Liver (tissue), 9 donors: ENCODE measurements around the gene R3HDML. TPM values are rescaled to one million over a fixed set of nuclear protein-coding genes. Genes with fewer than 3 reads are reported as not detected.
A peak's percentile ranks its signal among the peaks of the same experiment; 100 is the strongest.

Source experiments
- DNase-seq: peaks from one replicate; pipeline ENCODE4 v3.0.0-alpha.2; 2017; ENCODE audit warnings: low spot score
- H3K27ac ChIP-seq, 2 donors: one replicate each; pipeline ENCODE4 v1.7.0; 2013; ENCODE audit warnings: inconsistent platforms in 2 of 2, low read length in 2 of 2, control low read depth in 1 of 2, low read depth in 1 of 2, mild to moderate bottlenecking in 1 of 2
- H3K27me3 ChIP-seq, 4 donors: one replicate each; pipeline versions ENCODE4 v1.6.1 to v1.7.0; 2013; ENCODE audit warnings: low read length in 3 of 4, inconsistent platforms in 1 of 4, mild to moderate bottlenecking in 1 of 4, moderate library complexity in 1 of 4; ENCODE audit not compliant: control insufficient read depth in 4 of 4, insufficient read depth in 4 of 4
- H3K36me3 ChIP-seq, 4 donors: one replicate each; pipeline versions ENCODE4 v1.6.1 to v1.7.0; 2013; ENCODE audit warnings: low read length in 3 of 4, mild to moderate bottlenecking in 3 of 4, low read depth in 1 of 4, moderate library complexity in 1 of 4; ENCODE audit not compliant: control insufficient read depth in 4 of 4, insufficient read depth in 3 of 4
- H3K4me1 ChIP-seq, 4 donors: one replicate each; pipeline versions ENCODE4 v1.6.1 to v1.7.0; 2013; ENCODE audit warnings: low read length in 3 of 4, mild to moderate bottlenecking in 3 of 4, moderate library complexity in 1 of 4; ENCODE audit not compliant: control insufficient read depth in 4 of 4, insufficient read depth in 4 of 4
- H3K4me3 ChIP-seq, 3 donors: one replicate each; pipeline versions ENCODE4 v1.6.1 to v1.7.0; 2013; ENCODE audit warnings: low read length in 3 of 3, control low read depth in 1 of 3, low read depth in 1 of 3, mild to moderate bottlenecking in 1 of 3
- H3K9ac ChIP-seq, 2 donors: one replicate each; pipeline ENCODE4 v1.7.0; 2013; ENCODE audit warnings: low read length in 2 of 2, mild to moderate bottlenecking in 2 of 2, moderate library complexity in 2 of 2, control low read depth in 1 of 2, low read depth in 1 of 2
- H3K9me3 ChIP-seq, 4 donors: one replicate each; pipeline versions ENCODE4 v1.6.1 to v1.7.0; 2013; ENCODE audit warnings: low read length in 3 of 4; ENCODE audit not compliant: control insufficient read depth in 4 of 4
- EGR1 ChIP-seq, 2 donors: IDR thresholded peaks; 2 replicates each; pipeline ENCODE4 v1.6.1; 2016 to 2018; ENCODE audit warnings: antibody characterized with exemption in 2 of 2, low read depth in 2 of 2
- FOXA1 ChIP-seq: IDR thresholded peaks from 2 replicates; pipeline ENCODE4 v1.6.1; 2016; ENCODE audit warnings: antibody characterized with exemption
- FOXA2 ChIP-seq: IDR thresholded peaks from 2 replicates; pipeline ENCODE4 v1.6.1; 2016; ENCODE audit warnings: antibody characterized with exemption
- GABPA ChIP-seq, 2 donors: IDR thresholded peaks in 1 of 2; conservative IDR thresholded peaks in 1 of 2; 2 replicates each; pipeline ENCODE4 v1.6.1; 2016; ENCODE audit warnings: antibody characterized with exemption in 2 of 2, mild to moderate bottlenecking in 1 of 2, moderate library complexity in 1 of 2
- HNF4A ChIP-seq, 2 donors: conservative IDR thresholded peaks; 2 replicates each; pipeline ENCODE4 v1.6.1; 2016; ENCODE audit warnings: antibody characterized with exemption in 2 of 2, mild to moderate bottlenecking in 2 of 2
- HNF4G ChIP-seq: IDR thresholded peaks from 2 replicates; pipeline ENCODE4 v1.6.1; 2016; ENCODE audit warnings: antibody characterized with exemption
- JUND ChIP-seq, 2 donors: IDR thresholded peaks; 2 replicates each; pipeline ENCODE4 v1.6.1; 2016; ENCODE audit warnings: antibody characterized with exemption in 2 of 2
- NR2F2 ChIP-seq: IDR thresholded peaks from 2 replicates; pipeline ENCODE4 v1.6.1; 2016; ENCODE audit warnings: antibody characterized with exemption
- RAD21 ChIP-seq, 2 donors: IDR thresholded peaks; 2 replicates each; pipeline ENCODE4 v1.6.1; 2016; ENCODE audit warnings: antibody characterized with exemption in 2 of 2, mild to moderate bottlenecking in 2 of 2
- RXRA ChIP-seq, 2 donors: IDR thresholded peaks; 2 replicates each; pipeline ENCODE4 v1.6.1; 2017 to 2018; ENCODE audit warnings: antibody characterized with exemption in 2 of 2, mild to moderate bottlenecking in 1 of 2
- SP1 ChIP-seq: IDR thresholded peaks from 2 replicates; pipeline ENCODE4 v1.6.1; 2018; ENCODE audit warnings: antibody characterized with exemption, mild to moderate bottlenecking
- TAF1 ChIP-seq: conservative IDR thresholded peaks from 2 replicates; pipeline ENCODE4 v1.6.1; 2016; ENCODE audit warnings: antibody characterized with exemption, mild to moderate bottlenecking
- YY1 ChIP-seq: IDR thresholded peaks from 2 replicates; pipeline ENCODE4 v1.6.1; 2016; ENCODE audit warnings: antibody characterized with exemption, mild to moderate bottlenecking
- WGBS: extraction: QIAGEN DNeasy Blood & Tissue Kit; methylation state at CpG from one replicate; pipeline ENCODE4 v1.1.7; 2013; 5-methylcytosine and 5-hydroxymethylcytosine counted together
- polyA plus RNA-seq, 2 donors: library from polyadenylated mRNA; stranded (reverse) in 1 of 2; unstranded in 1 of 2; fragments of 200-250 nt in 1 of 2; fragments of >200 nt in 1 of 2; fragmentation: Nextera tagmentation in 1 of 2; extraction: Ambion mirVana in 1 of 2; gene quantifications; one replicate each; pipeline versions ENCODE4 v1.2.1 to v1.2.3, GENCODE V29; 2013 to 2015
- total RNA-seq, 2 donors: library from RNA; depleted of rRNA; stranded (reverse); fragments of >200 nt; gene quantifications; one replicate each; pipeline ENCODE4 v1.2.3, GENCODE V29; 2014
- TF ChIP-seq, protein P1 (sequence below): IDR thresholded peaks from 2 replicates; pipeline ENCODE4 v1.6.1; 2016; ENCODE audit warnings: antibody characterized with exemption
- TF ChIP-seq, protein P2 (sequence below): fragments of 150-350 bp; IDR thresholded peaks from 2 replicates; pipeline ENCODE4 v1.5.1; 2017; ENCODE audit warnings: improper control_type of control experiment, low read depth, low read length; ENCODE audit not compliant: missing input control
- TF ChIP-seq, protein P3 (sequence below): IDR thresholded peaks from 2 replicates; pipeline ENCODE4 v1.6.1; 2016; ENCODE audit warnings: antibody characterized with exemption, mild to moderate bottlenecking
- TF ChIP-seq, protein P4 (sequence below): IDR thresholded peaks from 2 replicates; pipeline ENCODE4 v1.6.1; 2016; ENCODE audit warnings: antibody characterized with exemption
- TF ChIP-seq, protein P5 (sequence below): IDR thresholded peaks from 2 replicates; pipeline ENCODE4 v1.6.1; 2016; ENCODE audit warnings: antibody characterized with exemption
- donor health status: healthy.
- donor health status: healthy.
- donor health status: healthy.
- donor health status: healthy.
- donor health status: healthy.

The R3HDML gene
- total and polyA plus RNA-seq, 4 donors = not detected

DNA sequence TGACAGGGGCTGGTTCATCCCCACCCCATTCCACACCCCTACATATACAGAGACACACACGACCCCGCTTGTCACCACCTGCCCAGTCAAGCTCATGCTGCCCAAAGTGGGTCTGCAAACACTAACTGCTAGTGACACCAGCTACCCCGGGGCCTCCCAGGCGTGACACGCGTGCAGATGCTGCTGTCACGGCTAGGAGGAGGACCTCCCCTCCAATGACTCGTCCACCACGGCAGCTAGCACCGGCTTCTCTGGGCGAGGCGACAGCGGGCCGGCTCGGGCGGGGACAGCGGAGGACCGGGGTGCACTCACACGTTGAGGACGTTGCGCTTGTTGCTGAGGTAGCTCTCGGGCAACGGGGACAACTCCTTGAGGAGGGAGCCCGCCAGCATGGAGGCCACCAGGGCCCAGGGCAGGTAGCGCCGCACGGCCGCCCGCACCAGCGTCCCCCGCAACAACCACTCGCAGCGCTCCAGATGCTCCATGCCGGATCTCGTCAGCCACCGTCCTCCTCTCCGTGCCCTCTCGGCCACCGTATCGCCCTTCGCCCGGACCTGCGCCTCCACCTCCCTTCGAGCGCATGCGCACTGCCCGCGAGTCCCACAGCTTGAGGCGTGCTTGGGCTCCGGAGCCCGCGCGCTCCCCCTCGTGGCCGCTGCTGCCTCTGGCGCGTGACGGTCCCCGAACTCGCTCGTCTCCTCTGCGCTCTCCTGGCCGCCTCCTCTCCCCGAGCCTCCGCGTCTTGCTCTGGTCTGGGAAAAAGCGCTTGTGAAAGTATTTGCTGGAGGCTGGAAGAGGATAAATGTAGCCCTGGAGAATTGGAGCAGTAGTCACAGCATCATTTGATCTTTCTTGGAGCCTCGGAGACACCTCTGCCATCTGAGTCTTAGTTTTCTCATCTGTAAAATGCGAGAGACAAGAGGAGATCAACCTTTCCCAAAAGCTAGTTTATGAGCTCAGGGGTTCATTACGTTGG is 25.9 kb upstream of the R3HDML start, which contains the start of gene FITM2:
FITM2 (minus strand) TSS at position 539 of the 976 bp plus-strand sequence; CDS start at position 485, 54 bp downstream.
- Histone ChIP-seq H3K27me3 (no peaks in the 10 kb centered on the region), H3K4me3 (peak within 1 kb of the TSS; percentile 75 to 100 (median 93)), H3K9me3 (no peaks in the 10 kb centered on the region), H3K36me3 (peaks cover 0 to 4% (median 3%) of the 10 kb centered on the region in 4 donors), H3K9ac (peak within 1 kb of the TSS; percentile 76 to 77), H3K4me1 (peaks cover 3 to 22% (median 15%) of the 10 kb centered on the region in 4 donors), H3K27ac (peak within 1 kb of the TSS; percentile 48 to 72)
- WGBS = 2% methylated on average over 70 of the region's 70 CpGs
- DNase-seq = peak; percentile 99
- TF ChIP-seq FOXA2 = peak; percentile 5
- TF ChIP-seq, protein P1, sequence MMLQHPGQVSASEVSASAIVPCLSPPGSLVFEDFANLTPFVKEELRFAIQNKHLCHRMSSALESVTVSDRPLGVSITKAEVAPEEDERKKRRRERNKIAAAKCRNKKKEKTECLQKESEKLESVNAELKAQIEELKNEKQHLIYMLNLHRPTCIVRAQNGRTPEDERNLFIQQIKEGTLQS = no peak
- TF ChIP-seq, protein P2, sequence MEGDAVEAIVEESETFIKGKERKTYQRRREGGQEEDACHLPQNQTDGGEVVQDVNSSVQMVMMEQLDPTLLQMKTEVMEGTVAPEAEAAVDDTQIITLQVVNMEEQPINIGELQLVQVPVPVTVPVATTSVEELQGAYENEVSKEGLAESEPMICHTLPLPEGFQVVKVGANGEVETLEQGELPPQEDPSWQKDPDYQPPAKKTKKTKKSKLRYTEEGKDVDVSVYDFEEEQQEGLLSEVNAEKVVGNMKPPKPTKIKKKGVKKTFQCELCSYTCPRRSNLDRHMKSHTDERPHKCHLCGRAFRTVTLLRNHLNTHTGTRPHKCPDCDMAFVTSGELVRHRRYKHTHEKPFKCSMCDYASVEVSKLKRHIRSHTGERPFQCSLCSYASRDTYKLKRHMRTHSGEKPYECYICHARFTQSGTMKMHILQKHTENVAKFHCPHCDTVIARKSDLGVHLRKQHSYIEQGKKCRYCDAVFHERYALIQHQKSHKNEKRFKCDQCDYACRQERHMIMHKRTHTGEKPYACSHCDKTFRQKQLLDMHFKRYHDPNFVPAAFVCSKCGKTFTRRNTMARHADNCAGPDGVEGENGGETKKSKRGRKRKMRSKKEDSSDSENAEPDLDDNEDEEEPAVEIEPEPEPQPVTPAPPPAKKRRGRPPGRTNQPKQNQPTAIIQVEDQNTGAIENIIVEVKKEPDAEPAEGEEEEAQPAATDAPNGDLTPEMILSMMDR = peak; percentile 94
- TF ChIP-seq GABPA (IDR thresholded peaks at IDR 0.05 in 1 of 2, conservative IDR thresholded peaks at IDR 0.05 in 1 of 2) = peak in 1 of 2 donors; percentile 74
- TF ChIP-seq HNF4G = no peak
- TF ChIP-seq RXRA (IDR thresholded peaks at IDR 0.05) = peak; percentile 9 to 41
- TF ChIP-seq, protein P3, sequence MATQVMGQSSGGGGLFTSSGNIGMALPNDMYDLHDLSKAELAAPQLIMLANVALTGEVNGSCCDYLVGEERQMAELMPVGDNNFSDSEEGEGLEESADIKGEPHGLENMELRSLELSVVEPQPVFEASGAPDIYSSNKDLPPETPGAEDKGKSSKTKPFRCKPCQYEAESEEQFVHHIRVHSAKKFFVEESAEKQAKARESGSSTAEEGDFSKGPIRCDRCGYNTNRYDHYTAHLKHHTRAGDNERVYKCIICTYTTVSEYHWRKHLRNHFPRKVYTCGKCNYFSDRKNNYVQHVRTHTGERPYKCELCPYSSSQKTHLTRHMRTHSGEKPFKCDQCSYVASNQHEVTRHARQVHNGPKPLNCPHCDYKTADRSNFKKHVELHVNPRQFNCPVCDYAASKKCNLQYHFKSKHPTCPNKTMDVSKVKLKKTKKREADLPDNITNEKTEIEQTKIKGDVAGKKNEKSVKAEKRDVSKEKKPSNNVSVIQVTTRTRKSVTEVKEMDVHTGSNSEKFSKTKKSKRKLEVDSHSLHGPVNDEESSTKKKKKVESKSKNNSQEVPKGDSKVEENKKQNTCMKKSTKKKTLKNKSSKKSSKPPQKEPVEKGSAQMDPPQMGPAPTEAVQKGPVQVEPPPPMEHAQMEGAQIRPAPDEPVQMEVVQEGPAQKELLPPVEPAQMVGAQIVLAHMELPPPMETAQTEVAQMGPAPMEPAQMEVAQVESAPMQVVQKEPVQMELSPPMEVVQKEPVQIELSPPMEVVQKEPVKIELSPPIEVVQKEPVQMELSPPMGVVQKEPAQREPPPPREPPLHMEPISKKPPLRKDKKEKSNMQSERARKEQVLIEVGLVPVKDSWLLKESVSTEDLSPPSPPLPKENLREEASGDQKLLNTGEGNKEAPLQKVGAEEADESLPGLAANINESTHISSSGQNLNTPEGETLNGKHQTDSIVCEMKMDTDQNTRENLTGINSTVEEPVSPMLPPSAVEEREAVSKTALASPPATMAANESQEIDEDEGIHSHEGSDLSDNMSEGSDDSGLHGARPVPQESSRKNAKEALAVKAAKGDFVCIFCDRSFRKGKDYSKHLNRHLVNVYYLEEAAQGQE = no peak
- TF ChIP-seq FOXA1 = no peak
- no peak for TF ChIP-seq TAF1
- TF ChIP-seq HNF4A (conservative IDR thresholded peaks at IDR 0.05) = peak; percentile 46 to 70
- no peak for TF ChIP-seq JUND (IDR thresholded peaks at IDR 0.05)
- peak; percentile 41 for TF ChIP-seq SP1
- TF ChIP-seq YY1 = peak; percentile 91
- TF ChIP-seq, protein P4, sequence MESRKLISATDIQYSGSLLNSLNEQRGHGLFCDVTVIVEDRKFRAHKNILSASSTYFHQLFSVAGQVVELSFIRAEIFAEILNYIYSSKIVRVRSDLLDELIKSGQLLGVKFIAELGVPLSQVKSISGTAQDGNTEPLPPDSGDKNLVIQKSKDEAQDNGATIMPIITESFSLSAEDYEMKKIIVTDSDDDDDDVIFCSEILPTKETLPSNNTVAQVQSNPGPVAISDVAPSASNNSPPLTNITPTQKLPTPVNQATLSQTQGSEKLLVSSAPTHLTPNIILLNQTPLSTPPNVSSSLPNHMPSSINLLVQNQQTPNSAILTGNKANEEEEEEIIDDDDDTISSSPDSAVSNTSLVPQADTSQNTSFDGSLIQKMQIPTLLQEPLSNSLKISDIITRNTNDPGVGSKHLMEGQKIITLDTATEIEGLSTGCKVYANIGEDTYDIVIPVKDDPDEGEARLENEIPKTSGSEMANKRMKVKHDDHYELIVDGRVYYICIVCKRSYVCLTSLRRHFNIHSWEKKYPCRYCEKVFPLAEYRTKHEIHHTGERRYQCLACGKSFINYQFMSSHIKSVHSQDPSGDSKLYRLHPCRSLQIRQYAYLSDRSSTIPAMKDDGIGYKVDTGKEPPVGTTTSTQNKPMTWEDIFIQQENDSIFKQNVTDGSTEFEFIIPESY = peak; percentile 66
- TF ChIP-seq, protein P5, sequence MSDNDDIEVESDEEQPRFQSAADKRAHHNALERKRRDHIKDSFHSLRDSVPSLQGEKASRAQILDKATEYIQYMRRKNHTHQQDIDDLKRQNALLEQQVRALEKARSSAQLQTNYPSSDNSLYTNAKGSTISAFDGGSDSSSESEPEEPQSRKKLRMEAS = peak; percentile 46
- peak; percentile 86 to 94 for TF ChIP-seq RAD21 (IDR thresholded peaks at IDR 0.05)
- TF ChIP-seq EGR1 (IDR thresholded peaks at IDR 0.05; ENCODE audit: low read depth in 2 of 2) = no peak
- TF ChIP-seq NR2F2 = no peak
